Measurements from ENCODE around the gene CTDNEP1. TPM values are rescaled to one million over a fixed set of nuclear protein-coding genes. Genes with fewer than 3 reads are reported as not detected.

The CTDNEP1 gene
- total RNA-seq, 5 donors from 2014 or later (not counting 1 experiment from before 2014, with no cell fraction given), result 109 to 131 (median 125) TPM

DNA sequence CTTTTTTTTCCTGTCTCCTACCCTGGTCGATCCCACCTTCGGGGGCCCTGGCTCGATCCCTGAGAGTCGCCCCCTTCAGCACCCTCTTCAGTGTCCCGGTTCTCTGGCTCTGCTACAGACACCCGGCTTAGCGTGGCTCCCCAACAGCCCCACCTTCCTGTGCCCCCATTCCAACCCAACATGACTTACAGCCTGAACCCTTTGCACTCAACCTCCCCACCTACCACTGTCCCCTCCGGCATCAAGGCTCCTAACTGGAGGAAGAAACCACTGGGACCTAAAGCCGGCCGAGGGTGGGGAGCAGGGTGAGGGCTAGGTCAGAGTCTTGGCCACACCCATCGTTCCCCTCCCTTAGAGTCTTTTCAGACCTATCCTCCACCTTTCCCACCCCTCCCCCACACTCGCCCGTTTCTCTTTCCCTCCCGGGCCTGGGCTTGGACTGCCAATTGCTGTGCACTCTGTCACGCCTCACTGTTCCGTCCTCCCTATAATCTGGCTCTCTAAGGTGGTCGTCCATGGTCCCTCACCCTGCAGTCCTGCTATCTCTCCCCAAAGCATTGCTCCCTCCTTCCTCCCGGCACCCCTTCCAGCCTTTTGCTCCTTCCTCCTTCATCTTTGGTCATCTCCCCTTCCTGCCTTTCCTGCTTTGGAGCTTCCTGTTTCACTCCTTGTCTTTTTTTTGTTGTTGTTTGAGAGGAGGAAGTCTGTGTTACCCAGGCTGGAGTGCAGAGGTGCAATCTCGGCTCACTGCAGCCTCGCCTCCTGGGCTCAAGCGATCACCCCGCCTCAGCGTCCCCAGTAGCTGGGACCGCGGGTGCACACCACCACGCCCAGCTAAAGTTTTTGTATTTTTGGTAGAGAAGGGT lies 11.6 kb upstream of the CTDNEP1 start:
- Histone ChIP-seq H3K4me3 (ENCODE audit: control insufficient read depth in 1 of 2, extremely low read depth in 1 of 2, low read length in 1 of 2) (peak overlapping the region; percentile 31 to 49), H3K27ac (ENCODE audit: low read length) (no peak overlapping the region), H3K9me3 (no peaks in the 10 kb centered on the region), H3K27me3 (replicated peaks in 1 of 2; ENCODE audit: control insufficient read depth in 2 of 2, extremely low read depth in 1 of 2, insufficient read depth in 2 of 2, low read length in 1 of 2) (peaks cover 0 to 51% of the 10 kb centered on the region in 2 experiments), H3K36me3 (ENCODE audit: control insufficient read depth in 2 of 2, extremely low read depth in 1 of 2, insufficient read depth in 1 of 2, low read length in 1 of 2) (peaks cover 0 to 15% of the 10 kb centered on the region in 2 donors), H3K4me1 (ENCODE audit: control insufficient read depth in 1 of 2, extremely low read depth in 1 of 2, insufficient read depth in 2 of 2, low read length in 2 of 2) (peaks cover 6 to 35% of the 10 kb centered on the region in 2 experiments)
- ChIA-PET CTCF (no interaction called here), POLR2A (interaction anchor here in 1 of 2 donors (0.6 kb wide), 1 partner anchor 73 kb away, joined by 3 read pairs; no protein-coding TSS in a partner anchor)
- Mint-ChIP-seq H3K9me3 (no peaks in the 10 kb centered on the region), H3K4me1 (peaks cover 22 to 23% (median 22%) of the 10 kb centered on the region in 3 donors), H3K27ac (peak overlapping the region; percentile 60 to 79), H3K4me3 (peak overlapping the region; percentile 71 to 76 (median 76)), H3K27me3 (peaks cover 3 to 30% of the 10 kb centered on the region in 2 donors), H3K36me3 (no peaks in the 10 kb centered on the region)
- ATAC-seq (replicated peaks in 1 of 4) (peak; percentile 7 to 44 (median 16)), DNase-seq (peak in 1 of 35 experiments; percentile 30)
- WGBS (ENCODE audit: insufficient coverage), result 8% methylated on average over 10 of the region's 26 CpGs

DNA sequence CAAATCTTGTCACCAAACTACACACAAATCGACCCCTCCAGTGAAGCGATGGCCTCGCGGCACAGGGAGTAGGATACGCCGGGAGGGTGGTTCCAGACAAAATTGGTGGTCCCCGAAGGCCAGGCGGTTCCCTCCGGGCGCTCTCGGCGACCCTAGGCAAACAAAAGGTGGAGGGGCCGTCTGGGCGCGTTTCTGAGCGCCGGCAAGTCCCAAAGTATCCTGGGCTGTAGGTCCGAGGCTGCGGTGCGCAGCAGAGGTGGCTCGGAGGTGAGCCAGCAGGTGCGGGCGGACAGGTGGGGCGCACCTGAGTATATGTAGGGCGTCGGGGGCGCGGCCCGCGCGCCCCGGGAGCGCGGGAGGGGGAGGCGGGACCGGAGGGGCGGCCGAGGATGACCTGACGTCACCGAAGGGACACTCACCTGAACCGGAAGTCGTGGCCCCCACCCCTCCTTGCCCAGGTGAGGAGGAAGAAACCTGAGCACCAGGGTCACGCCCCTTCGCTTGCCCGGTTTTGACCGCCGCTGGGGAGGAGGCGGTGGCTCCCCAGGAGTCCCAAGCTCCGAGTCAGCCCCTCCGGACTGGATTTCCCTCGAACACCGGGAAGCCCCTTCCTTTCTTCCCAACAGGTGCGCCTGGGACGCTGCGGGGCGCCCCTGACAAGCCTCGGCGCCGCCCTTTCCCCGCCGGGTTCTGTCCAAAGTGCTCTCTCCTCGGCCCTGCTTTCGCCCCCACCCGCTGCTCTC lies 10.8 kb upstream of the CTDNEP1 start, which contains the start of gene CLDN7:
Gene CLDN7, minus strand, starts transcription at position 287 of the 743 bp plus-strand sequence. CDS start 435 bp downstream, outside the sequence.
- Histone ChIP-seq H3K9me3 (no peaks in the 10 kb centered on the region), H3K36me3 (ENCODE audit: control insufficient read depth in 2 of 2, extremely low read depth in 1 of 2, insufficient read depth in 1 of 2, low read length in 1 of 2) (peaks cover 0 to 19% of the 10 kb centered on the region in 2 donors), H3K4me1 (ENCODE audit: control insufficient read depth in 1 of 2, extremely low read depth in 1 of 2, insufficient read depth in 2 of 2, low read length in 2 of 2) (peaks cover 6 to 35% of the 10 kb centered on the region in 2 experiments), H3K4me3 (ENCODE audit: control insufficient read depth in 1 of 2, extremely low read depth in 1 of 2, low read length in 1 of 2) (peak within 1 kb of the TSS; percentile 49), H3K27ac (ENCODE audit: low read length) (no peak within 1 kb of the TSS), H3K27me3 (replicated peaks in 1 of 2; ENCODE audit: control insufficient read depth in 2 of 2, extremely low read depth in 1 of 2, insufficient read depth in 2 of 2, low read length in 1 of 2) (peaks cover 0 to 47% of the 10 kb centered on the region in 2 experiments)
- Mint-ChIP-seq H3K36me3 (no peaks in the 10 kb centered on the region), H3K27me3 (peaks cover 3 to 30% of the 10 kb centered on the region in 2 donors), H3K4me3 (peak within 1 kb of the TSS; percentile 71 to 76 (median 76)), H3K9me3 (no peaks in the 10 kb centered on the region), H3K4me1 (peaks cover 22 to 23% (median 22%) of the 10 kb centered on the region in 3 donors), H3K27ac (peak within 1 kb of the TSS; percentile 60 to 79)
- POLR2A ChIA-PET, result no interaction called here
- DNase-seq, result no peak
- CTCF ChIA-PET, result no interaction called here
- 15% methylated on average over 57 of the region's 64 CpGs for WGBS (ENCODE audit: insufficient coverage)
- peak in 1 of 4 experiments; percentile 23 for ATAC-seq (replicated peaks in 1 of 4)

DNA sequence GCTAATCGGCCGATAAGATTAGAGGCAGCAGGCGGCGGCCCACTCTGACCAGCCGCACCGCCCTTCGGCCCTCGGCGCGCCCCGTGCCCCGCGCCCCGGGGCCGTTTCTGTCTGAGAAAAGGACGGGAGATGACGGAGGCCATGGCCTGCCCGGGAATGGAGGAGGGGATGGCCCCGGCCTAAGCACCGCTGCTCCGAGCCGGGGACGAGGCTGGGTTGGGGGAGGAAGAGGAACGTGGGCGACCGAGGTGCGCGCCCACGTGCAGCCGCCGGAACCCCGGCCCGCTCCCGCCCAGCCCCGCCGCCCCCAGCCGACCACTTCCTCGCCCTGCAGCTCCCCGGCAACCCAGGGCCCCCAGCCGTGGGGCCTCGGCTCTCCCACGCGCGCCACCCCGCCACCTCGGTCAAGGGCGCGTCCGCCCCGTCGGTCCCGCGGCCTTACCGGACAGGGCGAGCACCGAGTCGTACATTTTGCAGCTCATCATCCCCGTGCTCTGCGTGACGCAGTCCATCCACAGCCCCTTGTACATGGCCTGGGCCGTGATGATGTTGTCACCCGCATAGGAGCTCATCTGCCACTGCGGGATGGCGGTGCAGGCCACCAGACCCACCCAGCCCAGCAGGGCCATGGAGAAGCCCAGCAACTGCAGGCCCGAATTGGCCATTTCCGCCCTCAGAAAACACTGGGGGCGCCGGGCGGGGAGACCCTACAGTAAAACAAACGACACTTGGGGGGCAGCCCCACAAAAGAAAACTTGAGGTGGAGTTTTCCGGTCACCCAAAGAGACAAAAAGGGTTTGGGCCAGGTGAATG lies 10.1 kb upstream of the CTDNEP1 start:
- ChIA-PET CTCF (no interaction called here), POLR2A (no interaction called here)
- WGBS (ENCODE audit: insufficient coverage), result 7% methylated on average over 58 of the region's 71 CpGs
- Mint-ChIP-seq H3K36me3 (peaks cover 3% of the 10 kb centered on the region), H3K27me3 (peaks cover 3 to 27% of the 10 kb centered on the region in 2 donors), H3K27ac (peak overlapping the region; percentile 36 to 66), H3K4me1 (peaks cover 22 to 23% (median 22%) of the 10 kb centered on the region in 3 donors), H3K4me3 (peak overlapping the region; percentile 70 to 76 (median 73)), H3K9me3 (no peaks in the 10 kb centered on the region)
- ATAC-seq (replicated peaks in 1 of 4) (peak; percentile 53 to 75 (median 67)), DNase-seq (peak in 5 of 35 experiments; percentile 20 to 48 (median 32))
- Histone ChIP-seq H3K36me3 (ENCODE audit: control insufficient read depth in 2 of 2, extremely low read depth in 1 of 2, insufficient read depth in 1 of 2, low read length in 1 of 2) (peaks cover 0 to 26% of the 10 kb centered on the region in 2 donors), H3K27me3 (replicated peaks in 1 of 2; ENCODE audit: control insufficient read depth in 2 of 2, extremely low read depth in 1 of 2, insufficient read depth in 2 of 2, low read length in 1 of 2) (peaks cover 0 to 42% of the 10 kb centered on the region in 2 experiments), H3K27ac (ENCODE audit: low read length) (no peak overlapping the region), H3K4me1 (ENCODE audit: control insufficient read depth in 1 of 2, extremely low read depth in 1 of 2, insufficient read depth in 2 of 2, low read length in 2 of 2) (peaks cover 6 to 35% of the 10 kb centered on the region in 2 experiments), H3K9me3 (no peaks in the 10 kb centered on the region), H3K4me3 (ENCODE audit: control insufficient read depth in 1 of 2, extremely low read depth in 1 of 2, low read length in 1 of 2) (peak overlapping the region; percentile 48 to 49)

- peak; percentile 47 to 65 (median 61) for ATAC-seq (replicated peaks in 1 of 4)
- peaks cover 3 to 25% of the 10 kb centered on the region in 2 donors for H3K27me3 Mint-ChIP-seq
- H3K9me3 ChIP-seq, result no peaks in the 10 kb centered on the region
- H3K4me1 ChIP-seq (ENCODE audit: control insufficient read depth in 1 of 2, extremely low read depth in 1 of 2, insufficient read depth in 2 of 2, low read length in 2 of 2), result peaks cover 6 to 35% of the 10 kb centered on the region in 2 experiments
- peaks cover 0 to 37% of the 10 kb centered on the region in 2 experiments for H3K27me3 ChIP-seq (replicated peaks in 1 of 2; ENCODE audit: control insufficient read depth in 2 of 2, extremely low read depth in 1 of 2, insufficient read depth in 2 of 2, low read length in 1 of 2)
- POLR2A ChIA-PET, result interaction anchor here in 1 of 2 donors (0.5 kb wide), 1 partner anchor 42 kb away, joined by 3 read pairs; no protein-coding TSS in a partner anchor
- peak overlapping the region; percentile 61 to 86 for H3K27ac Mint-ChIP-seq
- peaks cover 7% of the 10 kb centered on the region for H3K36me3 Mint-ChIP-seq
- 26% methylated on average over 46 of the region's 54 CpGs for WGBS (ENCODE audit: insufficient coverage)
- no peaks in the 10 kb centered on the region for H3K9me3 Mint-ChIP-seq
- peaks cover 22 to 23% (median 22%) of the 10 kb centered on the region in 3 donors for H3K4me1 Mint-ChIP-seq
- CTCF ChIA-PET, result interaction anchor here in 1 of 2 donors (1.1 kb wide), 1 partner anchor 18 kb away, joined by 3 read pairs; the partner anchor contains the start of gene GABARAP
- peak overlapping the region; percentile 48 to 49 for H3K4me3 ChIP-seq (ENCODE audit: control insufficient read depth in 1 of 2, extremely low read depth in 1 of 2, low read length in 1 of 2)
- DNase-seq, result peak in 6 of 35 experiments; percentile 30 to 51 (median 38)
- peak overlapping the region; percentile 9 for H3K27ac ChIP-seq (ENCODE audit: low read length)
- peaks cover 6 to 32% of the 10 kb centered on the region in 2 donors for H3K36me3 ChIP-seq (ENCODE audit: control insufficient read depth in 2 of 2, extremely low read depth in 1 of 2, insufficient read depth in 1 of 2, low read length in 1 of 2)
- H3K4me3 Mint-ChIP-seq, result peak overlapping the region; percentile 70 to 76 (median 73)
Observed at GRCh38 chr17:7260651-7261378, 9.3 kb upstream of the CTDNEP1 start.

GRCh38 chr17:7260151-7260550 lies 8.6 kb upstream of the CTDNEP1 start:
- no peaks in the 10 kb centered on the region for H3K9me3 ChIP-seq
- CTCF ChIA-PET, result interaction anchor here in 1 of 2 donors (1.1 kb wide), 1 partner anchor 18 kb away, joined by 3 read pairs; the partner anchor contains the start of gene GABARAP
- Mint-ChIP-seq H3K27ac (peak overlapping the region; percentile 61 to 74), H3K4me1 (peaks cover 22 to 23% (median 22%) of the 10 kb centered on the region in 3 donors), H3K4me3 (peak overlapping the region; percentile 52 to 76 (median 60)), H3K9me3 (no peaks in the 10 kb centered on the region), H3K36me3 (peaks cover 7% of the 10 kb centered on the region), H3K27me3 (peaks cover 3 to 23% of the 10 kb centered on the region in 2 donors)
- 88% methylated on average over 4 of the region's 4 CpGs for WGBS (ENCODE audit: insufficient coverage)
- peaks cover 6 to 35% of the 10 kb centered on the region in 2 donors for H3K36me3 ChIP-seq (ENCODE audit: control insufficient read depth in 2 of 2, extremely low read depth in 1 of 2, insufficient read depth in 1 of 2, low read length in 1 of 2)
- peaks cover 6 to 35% of the 10 kb centered on the region in 2 experiments for H3K4me1 ChIP-seq (ENCODE audit: control insufficient read depth in 1 of 2, extremely low read depth in 1 of 2, insufficient read depth in 2 of 2, low read length in 2 of 2)
- POLR2A ChIA-PET, result interaction anchor here in 1 of 2 donors (0.5 kb wide), 1 partner anchor 43 kb away, joined by 3 read pairs; no protein-coding TSS in a partner anchor
- H3K4me3 ChIP-seq (ENCODE audit: control insufficient read depth in 1 of 2, extremely low read depth in 1 of 2, low read length in 1 of 2), result no peak overlapping the region
- peak overlapping the region; percentile 9 for H3K27ac ChIP-seq (ENCODE audit: low read length)
- ATAC-seq (replicated peaks in 1 of 4) (no peak), DNase-seq (no peak)
- peaks cover 0 to 31% of the 10 kb centered on the region in 2 experiments for H3K27me3 ChIP-seq (replicated peaks in 1 of 2; ENCODE audit: control insufficient read depth in 2 of 2, extremely low read depth in 1 of 2, insufficient read depth in 2 of 2, low read length in 1 of 2)

All from T-cell (primary cell).